ENCODE results near the gene ASCL5. TPM values are rescaled to one million over a fixed set of nuclear protein-coding genes. Genes with fewer than 3 reads are reported as not detected.

The ASCL5 gene
- total and polyA plus RNA-seq, 2 of the 13 experiments (the other 11 are each of a cell fraction or from before 2014, with no cell fraction given), result not detected

- TF ChIP-seq ZNF367 (CRISPR knock-in tag; IDR thresholded peaks at IDR 0.05; ENCODE audit: borderline replicate concordance), result no peak
- TF ChIP-seq POLR2G (IDR thresholded peaks at IDR 0.05; ENCODE audit: low read depth, low read length), result peak; percentile 35; the same call in 1 of the 2 replicates
- TF ChIP-seq NCOA2 (CRISPR knock-in tag; IDR thresholded peaks at IDR 0.05), result no peak
- TF ChIP-seq ZNF230 (CRISPR knock-in tag; IDR thresholded peaks at IDR 0.05), result no peak
- TF ChIP-seq ARID4A (CRISPR knock-in tag; IDR thresholded peaks at IDR 0.05; ENCODE audit: borderline replicate concordance), result peak; percentile 62; the same call in 1 of the 2 replicates
- TF ChIP-seq ZNF329 (CRISPR knock-in tag; IDR thresholded peaks at IDR 0.05; ENCODE audit: low read depth), result no peak
- 0 out of 2 replicates have a peak, but pooled peaks have one; percentile 89 for TF ChIP-seq ZNF878 (CRISPR knock-in tag; IDR thresholded peaks at IDR 0.05)
- TF ChIP-seq ZEB1 (IDR thresholded peaks at IDR 0.05; ENCODE audit: insufficient replicate concordance, low read depth), result peak; percentile 81
- TF ChIP-seq ZNF33B (CRISPR knock-in tag; IDR thresholded peaks at IDR 0.05), result no peak
- TF ChIP-seq SMARCE1 (IDR thresholded peaks at IDR 0.05; ENCODE audit: borderline replicate concordance), result no peak
- TF ChIP-seq PAF1 (CRISPR knock-in tag; IDR thresholded peaks at IDR 0.05), result no peak
- no peak for TF ChIP-seq ZNF446 (CRISPR knock-in tag; IDR thresholded peaks at IDR 0.05)
- TF ChIP-seq KAT8 (CRISPR knock-in tag; IDR thresholded peaks at IDR 0.05), result 0 out of 2 replicates have a peak, but pooled peaks have one; percentile 15
- no peak for TF ChIP-seq TIGD3 (CRISPR knock-in tag; IDR thresholded peaks at IDR 0.05; ENCODE audit: borderline replicate concordance)
- 0 out of 2 replicates have a peak, but pooled peaks have one; percentile 9 for TF ChIP-seq IKZF5 (CRISPR knock-in tag; IDR thresholded peaks at IDR 0.05)
- TF ChIP-seq ZNF772 (CRISPR knock-in tag; IDR thresholded peaks at IDR 0.05), result peak; percentile 30; the same call in 1 of the 2 replicates
- no peak for TF ChIP-seq ZNF780A (CRISPR knock-in tag; IDR thresholded peaks at IDR 0.05)
- no peak for TF ChIP-seq RFX5 (IDR thresholded peaks at IDR 0.05; ENCODE audit: low read depth, low read length)
- TF ChIP-seq FOSL1 (CRISPR knock-in tag; IDR thresholded peaks at IDR 0.05; ENCODE audit: borderline replicate concordance), result no peak
- peak; percentile 99 for TF ChIP-seq ATF2 (CRISPR knock-in tag; IDR thresholded peaks at IDR 0.05)
- 0 out of 2 replicates have a peak, but pooled peaks have one; percentile 51 for TF ChIP-seq KMT2A (CRISPR knock-in tag; IDR thresholded peaks at IDR 0.05)
- peak; percentile 91 for TF ChIP-seq JUND (CRISPR knock-in tag; IDR thresholded peaks at IDR 0.05)
These were observed 44.4 kb upstream of the ASCL5 start (continued) for GRCh38 chr1:201171063-201172036.
